HG03103 (cell line): Measurements from ENCODE around the gene BDKRB1.
"Not testable (repeated sequence)": the region's sequence is repeated elsewhere in the genome, so short reads cannot be mapped to it uniquely, and the experiment has no call there.

Source experiments
- ATAC-seq: cut with Tn5 transposase; IDR thresholded peaks from one replicate; pipeline ENCODE4 v1.9.1; 2021; ENCODE audit warnings: low read depth; ENCODE audit not compliant: unreplicated experiment

Gene BDKRB1

DNA sequence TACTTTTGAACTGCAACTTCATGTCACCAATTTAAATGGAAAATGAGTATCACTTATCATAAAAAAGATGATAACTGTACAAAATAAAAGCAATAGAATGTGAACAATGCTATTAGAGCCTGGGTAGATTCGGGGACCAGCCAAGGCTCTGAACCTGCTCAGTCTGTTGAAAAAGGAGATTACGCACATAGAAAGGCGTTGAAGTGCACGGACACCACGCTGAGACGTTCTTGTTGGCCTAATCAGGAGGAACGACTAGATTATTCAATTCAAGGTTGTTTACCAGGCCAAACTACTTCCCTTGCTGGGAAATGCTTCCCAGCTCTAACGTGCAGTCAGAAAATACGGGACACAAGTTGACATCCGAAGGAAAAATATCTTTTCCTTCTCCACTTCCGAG, 23.5 kb upstream of the BDKRB1 start:
- ATAC-seq = no peak

DNA sequence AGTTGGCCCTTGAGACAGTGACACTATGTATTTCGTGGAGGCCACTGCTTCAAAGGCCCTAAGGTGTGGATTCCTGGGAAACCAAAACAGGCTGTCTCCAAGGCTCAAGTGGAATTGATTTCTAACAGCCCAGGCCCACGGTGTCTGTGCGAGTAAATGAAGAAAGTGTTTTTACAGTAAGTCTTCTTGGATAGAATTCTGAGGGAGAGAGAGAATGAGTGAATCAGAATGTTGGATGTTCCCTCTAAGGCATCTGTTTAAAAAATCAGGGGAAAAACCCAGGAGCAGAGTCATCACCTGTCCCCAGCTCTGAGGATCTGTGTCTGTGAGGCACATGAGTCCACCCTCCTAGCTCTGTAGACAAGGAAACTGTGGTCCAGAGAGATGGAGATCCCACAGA, 22.3 kb upstream of the BDKRB1 start:
- ATAC-seq = no peak

DNA sequence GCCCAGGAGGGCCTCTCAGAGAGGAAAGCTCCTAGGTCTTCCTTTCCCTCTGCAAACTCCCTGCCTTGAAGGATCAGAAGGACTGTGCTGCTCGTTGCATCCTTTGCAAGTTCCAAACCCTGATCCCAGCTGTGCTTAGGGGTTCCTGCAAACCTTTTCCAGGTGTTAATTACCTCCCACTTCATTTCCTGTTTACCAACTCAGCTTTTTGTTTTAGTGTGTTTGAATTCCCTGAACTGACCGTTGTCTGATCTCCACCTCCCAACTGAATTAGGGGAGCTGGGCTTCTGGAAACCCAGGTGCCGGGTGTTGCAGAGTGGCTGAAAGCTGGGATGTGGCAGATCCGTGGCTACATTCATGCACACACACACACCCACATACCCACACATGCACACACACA, 20.6 kb upstream of the BDKRB1 start:
- no peak for ATAC-seq

DNA sequence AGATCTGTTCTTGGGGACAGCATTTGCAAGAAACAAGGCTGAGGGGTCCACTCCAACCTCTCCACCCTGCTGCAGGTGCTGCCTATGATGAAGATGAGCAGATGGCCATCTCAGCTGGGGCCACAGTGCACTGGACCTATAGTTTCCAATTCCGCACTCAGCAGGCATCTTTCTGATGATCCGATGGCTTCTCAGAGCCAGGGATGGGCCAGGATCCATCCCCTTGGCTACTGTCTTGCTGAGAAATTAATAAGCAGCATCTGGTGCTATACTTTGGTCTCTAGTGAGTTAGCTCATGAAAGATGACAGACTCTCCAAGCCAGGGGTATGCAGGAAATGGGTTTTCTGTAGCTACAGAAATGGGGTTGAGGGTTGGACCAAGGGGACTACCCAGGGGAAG, 18.4 kb upstream of the BDKRB1 start:
- ATAC-seq = no peak

DNA sequence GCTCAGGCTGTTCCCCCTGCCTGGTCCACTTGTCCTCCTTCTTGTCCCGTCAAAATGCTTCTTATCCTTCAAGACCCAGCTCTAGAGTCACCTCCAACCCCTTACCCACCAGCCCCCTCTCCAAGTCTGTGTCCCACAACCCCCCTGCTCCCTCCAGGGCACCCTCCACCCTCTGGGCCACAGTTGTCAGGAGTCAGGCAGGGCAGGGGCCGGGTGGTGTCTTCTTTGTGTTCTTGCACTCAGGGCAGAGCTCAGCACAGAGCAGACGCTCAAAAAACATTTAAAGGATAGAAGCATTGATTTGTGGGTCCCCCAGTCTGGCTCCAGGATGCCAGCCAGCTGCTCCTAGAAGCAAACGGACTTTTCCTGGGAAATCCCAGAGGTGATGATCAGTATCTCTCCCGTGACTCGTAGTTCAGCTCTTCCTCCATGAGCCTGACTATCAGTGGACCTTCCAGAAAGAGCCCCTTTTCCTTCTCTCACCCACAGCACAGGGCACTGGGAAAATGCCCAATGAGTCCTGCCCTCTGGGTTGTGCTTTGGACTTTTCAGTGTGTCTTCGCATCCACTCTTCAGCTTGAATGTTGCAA, 17.2 kb upstream of the BDKRB1 start:
- ATAC-seq = no peak

DNA sequence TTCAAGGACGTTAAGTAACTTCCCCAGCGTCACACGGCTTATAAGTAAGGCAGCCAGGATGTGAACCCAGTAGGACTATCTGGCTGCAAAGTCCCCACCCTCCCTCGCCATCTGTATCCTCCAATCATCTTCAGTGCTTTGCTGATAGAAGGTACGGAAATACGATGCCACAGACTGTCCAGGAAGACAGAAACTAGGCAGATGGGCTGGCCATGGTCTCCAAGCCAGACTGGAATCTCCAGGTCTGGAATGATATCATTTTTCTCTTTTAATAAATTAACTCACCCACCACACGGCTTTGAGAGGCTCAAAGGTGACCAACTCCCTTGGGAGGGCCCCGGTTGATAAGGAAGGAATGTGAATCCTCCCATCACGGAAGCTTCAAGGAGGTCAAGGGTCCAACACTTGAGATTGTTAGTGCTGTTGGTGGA, 16.3 kb upstream of the BDKRB1 start:
- no peak for ATAC-seq

DNA sequence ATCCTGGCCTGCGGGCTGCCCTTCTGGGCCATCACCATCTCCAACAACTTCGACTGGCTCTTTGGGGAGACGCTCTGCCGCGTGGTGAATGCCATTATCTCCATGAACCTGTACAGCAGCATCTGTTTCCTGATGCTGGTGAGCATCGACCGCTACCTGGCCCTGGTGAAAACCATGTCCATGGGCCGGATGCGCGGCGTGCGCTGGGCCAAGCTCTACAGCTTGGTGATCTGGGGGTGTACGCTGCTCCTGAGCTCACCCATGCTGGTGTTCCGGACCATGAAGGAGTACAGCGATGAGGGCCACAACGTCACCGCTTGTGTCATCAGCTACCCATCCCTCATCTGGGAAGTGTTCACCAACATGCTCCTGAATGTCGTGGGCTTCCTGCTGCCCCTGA, 15.4 kb upstream of the BDKRB1 start:
- ATAC-seq = no peak

DNA sequence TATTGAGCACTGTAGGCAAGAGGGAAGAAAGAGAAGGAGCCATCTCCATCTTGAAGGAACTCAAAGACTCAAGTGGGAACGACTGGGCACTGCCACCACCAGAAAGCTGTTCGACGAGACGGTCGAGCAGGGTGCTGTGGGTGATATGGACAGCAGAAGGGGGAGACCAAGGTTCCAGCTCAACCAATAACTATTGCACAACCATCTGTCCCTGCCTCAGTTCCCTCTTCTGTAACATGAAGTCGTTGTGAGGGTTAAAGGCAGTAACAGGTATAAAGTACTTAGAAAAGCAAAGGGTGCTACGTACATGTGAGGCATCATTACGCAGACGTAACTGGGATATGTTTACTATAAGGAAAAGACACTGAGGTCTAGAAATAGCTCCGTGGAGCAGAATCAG, 13.9 kb upstream of the BDKRB1 start:
- ATAC-seq = no peak

DNA sequence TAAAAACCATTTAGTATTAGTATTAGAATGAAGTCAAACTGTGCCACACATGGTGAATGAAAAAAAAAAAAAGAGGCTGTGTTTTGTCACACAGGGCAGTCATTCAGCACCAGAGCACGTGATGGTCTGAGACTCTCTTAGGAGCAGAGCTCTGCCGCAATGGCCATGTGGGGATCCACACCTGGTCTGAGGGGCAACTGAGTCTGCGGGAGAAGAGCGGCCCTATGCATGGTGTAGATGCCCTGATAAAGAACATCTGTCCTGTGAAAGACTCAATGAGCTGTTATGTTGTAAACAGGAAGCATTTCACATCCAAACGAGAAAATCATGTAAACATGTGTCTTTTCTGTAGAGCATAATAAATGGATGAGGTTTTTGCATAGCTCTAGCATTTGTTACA, 12.2 kb upstream of the BDKRB1 start:
- ATAC-seq = no peak

DNA sequence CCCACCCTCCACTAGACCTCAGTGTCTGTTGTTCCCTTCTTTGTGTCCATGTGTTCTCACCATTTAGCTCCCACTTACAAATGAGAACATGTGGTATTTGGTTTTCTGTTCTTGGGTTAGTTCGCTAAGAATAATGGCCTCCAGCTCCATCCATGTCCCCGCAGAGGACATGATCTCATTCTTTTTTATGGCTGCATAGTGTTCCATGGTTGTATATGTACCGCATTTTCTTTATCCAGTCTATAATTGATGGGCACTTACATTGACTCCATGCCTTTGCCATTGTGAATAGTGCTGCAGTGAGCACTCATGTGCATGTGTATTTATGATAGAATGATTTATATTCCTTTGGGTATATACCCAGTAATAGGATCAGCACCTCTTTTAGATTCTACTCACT, 10.9 kb upstream of the BDKRB1 start:
- not testable (repeated sequence) for ATAC-seq

DNA sequence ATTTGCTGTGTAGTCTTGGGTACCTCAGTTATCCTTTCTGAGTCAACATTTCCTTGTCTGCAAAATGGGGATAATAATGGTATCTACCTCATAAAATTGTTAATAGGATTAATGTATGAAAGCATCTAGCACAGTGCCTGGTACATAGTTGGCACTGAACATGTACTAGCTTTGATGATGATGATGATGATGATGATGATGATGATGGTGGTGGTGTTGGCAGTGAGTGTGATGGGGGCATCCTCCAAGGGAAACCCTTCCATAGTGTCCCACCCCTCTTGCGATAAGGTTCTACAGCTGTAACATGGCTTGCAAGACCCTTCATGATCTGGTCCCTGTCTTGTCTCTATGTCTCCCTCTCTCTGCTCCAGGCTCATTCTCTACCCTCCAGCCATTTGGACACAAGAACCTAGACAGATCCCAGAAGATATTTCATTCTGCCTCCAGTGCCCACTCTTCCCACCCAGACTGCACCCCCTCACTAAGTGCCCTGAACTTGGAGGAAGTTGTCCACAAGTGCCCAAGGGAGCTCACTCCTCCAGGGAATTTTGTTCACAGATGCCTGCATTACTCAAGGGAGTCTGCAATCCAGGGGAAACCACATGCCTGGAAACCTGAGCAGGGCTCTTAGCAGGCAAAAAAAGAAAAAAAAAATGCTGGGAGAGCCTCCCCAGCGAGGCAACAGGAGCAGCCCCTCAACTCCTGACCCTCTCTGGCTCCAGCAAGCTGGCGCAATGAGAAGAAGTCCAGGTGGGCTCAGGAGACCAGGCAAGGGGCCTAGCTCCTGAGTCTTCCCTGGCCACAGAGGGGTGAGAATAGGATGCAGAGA, 10.1 kb upstream of the BDKRB1 start:
- ATAC-seq = no peak

DNA sequence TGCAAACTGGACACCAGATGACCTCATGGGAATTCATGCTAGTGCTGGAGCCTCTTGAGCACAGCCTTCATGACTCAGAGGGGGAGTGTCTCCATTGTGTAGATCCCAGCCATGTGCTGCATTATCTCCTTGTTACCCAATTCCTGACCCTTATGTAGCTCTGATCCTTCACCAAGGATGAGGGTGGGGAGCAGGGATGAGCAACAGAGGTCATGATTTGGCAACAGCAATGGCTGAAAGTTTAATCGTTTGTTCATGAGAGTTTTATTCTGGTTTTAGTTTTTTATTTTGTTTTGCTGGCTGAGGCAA, 9.5 kb upstream of the BDKRB1 start:
- no peak for ATAC-seq

DNA sequence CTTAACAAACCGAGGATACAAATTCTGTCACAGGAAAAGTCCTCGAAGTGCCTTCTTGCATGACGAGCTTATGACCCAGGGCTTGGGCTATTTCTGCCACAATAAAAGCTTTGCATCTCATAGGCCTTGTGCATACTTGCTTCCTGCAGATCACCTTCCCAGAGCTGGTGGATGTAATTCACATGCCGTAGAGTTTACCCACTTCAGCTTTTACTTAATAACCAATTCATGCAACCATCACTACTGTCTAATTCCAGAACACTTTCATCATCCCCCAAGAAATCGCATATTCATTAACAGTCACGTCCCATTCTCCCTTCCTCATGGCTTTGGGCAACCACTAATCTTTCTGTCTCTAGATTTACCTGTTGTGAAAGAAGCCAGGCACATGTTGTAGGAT, 9.0 kb upstream of the BDKRB1 start:
- ATAC-seq = no peak

DNA sequence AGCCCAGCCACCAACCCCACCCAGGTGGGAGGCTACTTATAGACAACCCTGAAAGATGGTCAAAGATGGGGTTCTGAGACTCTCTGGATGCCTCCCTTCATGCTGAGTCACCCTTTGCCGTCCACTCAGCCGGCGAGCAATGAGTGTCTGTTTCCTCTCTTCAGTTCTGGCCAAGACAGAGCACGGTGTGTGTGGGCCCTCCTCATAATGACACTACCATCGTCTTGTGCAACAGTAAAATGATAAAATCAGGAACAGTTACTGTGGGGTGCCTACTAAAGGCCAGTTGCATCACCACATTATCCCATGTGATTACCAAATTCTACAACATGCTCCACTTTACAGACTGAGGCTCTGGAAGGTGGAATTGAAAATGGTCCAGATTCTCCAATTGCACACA, 7.0 kb upstream of the BDKRB1 start:
- no peak for ATAC-seq

DNA sequence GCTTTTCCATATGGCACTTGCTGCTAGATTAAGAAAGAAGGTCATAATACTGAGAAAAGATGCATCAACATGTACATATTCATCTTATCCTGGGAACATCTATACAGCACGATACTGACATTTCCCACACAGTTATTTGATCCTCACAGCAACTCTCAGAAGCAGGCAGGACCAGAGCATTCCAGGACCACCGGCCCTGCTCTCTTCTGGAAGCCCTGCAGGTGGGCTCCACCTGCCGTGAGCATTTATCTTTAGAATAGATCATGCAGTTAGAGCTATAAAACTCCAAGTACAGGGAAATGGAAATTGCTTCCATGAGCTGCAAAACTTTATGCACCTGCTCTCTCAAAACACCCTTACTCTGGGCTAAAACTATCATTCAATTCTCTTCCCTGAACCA, 5.5 kb upstream of the BDKRB1 start:
- ATAC-seq = no peak

DNA sequence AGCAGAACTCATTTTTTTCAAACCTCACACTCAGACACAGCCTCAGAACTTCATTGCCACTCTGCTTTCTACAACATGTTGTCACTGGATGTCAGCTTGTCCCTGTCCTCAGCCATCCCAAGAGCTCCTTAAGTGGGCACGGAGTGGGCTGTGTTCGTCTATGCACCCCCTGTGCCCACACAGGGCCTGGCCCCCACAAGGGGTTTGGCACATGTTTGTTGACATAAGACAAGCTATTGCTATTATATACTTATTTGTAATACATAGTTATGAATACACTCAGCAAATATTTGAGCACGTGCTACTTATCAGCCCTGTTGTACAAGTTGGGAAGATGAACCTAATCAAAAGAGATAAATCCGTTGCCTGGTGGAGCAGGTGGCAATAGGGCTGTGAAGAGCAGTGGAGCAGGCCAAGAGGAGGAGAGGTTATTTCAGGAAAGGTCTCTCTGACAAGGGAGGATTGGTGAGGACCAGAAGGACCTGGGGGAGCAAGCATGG, 4.3 kb upstream of the BDKRB1 start:
- ATAC-seq = no peak

DNA sequence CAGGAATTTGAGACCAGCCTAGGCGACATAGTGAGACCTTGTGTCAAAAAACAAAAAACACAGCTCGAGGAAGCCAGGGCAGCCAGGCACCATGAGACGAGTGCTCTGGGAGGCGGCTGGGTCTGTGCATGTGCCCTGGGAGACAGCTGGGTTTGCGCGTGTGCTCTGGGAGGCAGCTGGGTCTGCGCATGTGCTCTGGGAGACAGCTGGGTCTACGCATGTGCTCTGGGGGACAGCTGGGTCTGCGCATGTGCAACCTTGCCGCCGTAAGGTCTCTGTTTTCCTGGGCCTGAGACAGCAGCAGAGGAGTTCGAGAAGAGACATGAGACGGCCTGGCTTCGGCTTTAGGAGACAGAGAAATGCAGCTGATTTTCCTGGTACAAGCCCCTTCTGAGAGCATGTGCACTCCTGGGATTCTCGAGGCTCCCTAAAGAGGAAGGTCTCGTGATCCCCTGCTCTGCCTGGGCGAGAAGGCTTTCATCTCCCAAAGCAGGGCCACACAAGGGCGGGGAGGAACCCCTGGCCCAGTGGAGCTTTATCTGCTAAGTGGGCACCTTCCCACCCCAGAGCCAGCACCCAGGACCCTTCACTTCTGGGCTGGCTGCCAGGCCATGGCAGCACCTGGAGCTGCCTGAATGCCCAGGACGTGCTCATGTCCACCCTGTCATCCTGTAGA, 3.5 kb upstream of the BDKRB1 start:
- ATAC-seq = no peak

DNA sequence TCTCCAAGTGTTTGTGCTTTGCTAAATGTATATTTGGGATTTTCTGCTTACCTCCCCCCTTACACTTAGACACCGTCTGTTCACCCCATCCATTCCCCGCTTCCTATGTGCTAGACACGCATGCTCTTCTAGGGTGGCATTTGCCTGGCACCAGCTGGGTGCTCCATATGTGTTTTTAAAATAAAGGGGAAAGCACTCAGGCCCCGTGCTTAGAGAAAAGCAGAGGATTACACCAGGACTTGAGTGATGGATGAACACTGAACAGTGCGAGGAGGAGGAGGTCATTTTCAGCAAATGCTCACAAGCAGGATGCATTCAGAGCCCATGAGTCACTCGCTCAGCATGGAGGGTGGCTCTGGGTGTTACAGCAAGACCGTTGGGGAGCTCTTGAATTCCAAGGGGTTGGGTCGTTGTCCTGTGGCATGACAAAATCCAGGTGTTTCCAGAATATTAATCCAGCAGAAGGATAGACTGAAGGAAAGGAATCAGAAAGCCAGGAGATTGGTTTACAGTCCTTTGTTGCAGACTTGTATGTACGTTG, 2.9 kb upstream of the BDKRB1 start:
- ATAC-seq = no peak

DNA sequence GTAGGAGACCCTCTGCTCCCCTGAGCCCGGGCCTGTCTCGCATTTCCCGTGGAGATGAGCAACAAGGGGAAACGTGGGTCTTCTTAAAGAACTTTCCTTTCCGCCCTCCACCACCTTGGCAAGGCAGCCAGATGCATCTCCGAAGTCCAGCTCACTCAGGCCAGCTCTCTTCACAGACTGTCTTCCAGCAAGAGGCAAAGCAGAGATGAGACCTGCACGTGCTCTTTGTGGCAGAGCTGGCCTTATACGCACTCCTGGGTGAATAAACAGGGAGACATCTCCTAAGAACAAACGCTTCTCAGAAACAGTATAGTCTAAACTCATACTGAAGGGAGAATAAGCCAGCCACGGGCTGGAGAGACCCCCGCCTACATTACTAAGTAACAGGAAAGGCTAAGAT, 1.3 kb upstream of the BDKRB1 start:
- no peak for ATAC-seq

DNA sequence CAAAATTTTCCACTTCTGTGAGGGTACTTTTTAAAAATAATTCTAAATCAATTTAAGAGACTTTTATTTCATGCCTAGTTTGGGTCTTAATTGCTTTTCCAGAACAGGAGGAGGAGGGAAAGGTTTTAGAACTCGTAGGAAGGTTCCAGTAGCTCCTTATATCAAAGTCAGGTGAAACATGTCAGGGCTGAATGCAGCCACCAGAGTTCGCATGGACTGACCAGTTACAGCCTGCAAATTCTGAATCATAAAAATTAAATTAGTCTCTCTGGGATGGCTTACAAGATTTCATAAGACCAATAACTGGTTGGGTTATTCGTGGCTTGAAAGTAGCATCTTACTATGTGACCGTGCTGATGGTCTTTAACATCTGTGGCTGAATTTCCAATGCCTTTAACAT, 397 bp downstream of the BDKRB1 start:
- ATAC-seq = no peak

DNA sequence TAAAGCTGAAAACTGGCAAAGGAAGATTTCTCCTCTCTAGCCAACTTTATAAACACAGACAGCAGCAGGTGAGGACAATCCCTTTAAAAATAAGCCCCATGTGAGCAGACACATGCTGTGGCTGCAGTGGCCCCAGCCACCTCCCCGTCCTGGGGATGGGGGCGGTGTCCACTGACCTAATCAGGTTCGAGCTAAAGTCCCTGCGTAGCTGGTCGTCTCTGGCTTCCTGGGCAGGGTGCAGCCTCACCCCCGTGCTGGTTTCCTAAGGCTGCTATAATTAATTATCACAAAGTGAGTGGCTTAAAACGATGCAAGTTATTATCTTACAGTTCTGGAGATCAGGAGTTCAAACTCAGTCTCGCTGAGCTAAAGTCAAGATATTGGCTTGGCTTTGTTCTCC, 1.0 kb downstream of the BDKRB1 start:
- ATAC-seq = no peak

DNA sequence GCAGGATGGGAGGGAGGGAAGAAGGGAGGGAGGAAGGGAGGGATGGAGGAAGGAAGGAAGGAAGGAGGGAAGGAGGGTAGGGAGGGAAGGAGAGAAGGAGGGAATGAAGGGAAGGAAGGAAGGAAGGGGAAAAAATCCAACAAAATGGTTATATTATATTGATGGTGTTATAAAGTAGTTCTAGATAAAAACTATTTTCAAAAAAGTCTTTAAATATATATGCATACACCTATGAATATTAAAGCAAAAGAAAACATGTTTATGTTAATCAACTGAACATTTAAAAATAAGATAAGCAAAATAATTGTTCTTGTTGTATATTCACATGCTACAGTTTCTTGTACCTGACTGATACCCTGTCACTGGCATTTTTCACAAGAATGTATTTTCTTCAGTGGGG, 1.9 kb downstream of the BDKRB1 start:
- ATAC-seq = no peak
